Effector memory CD4-positive, alpha-beta T cell (primary cell): Measurements from ENCODE around the gene TMEM151A.

Experiments
- DNase-seq, 3 donors: peaks; one replicate each; pipeline ENCODE4 v3.0.0-alpha.2; 2020
- H3K27ac ChIP-seq: 2 replicates; pipeline ENCODE4 v1.7.0; 2013; ENCODE audit warnings: mild to moderate bottlenecking, low read length, moderate library complexity; ENCODE audit not compliant: insufficient read depth, poor library complexity, severe bottlenecking
- H3K27me3 ChIP-seq: replicated peaks from 2 replicates; pipeline ENCODE4 v1.7.0; 2013; ENCODE audit warnings: mild to moderate bottlenecking, low read length; ENCODE audit not compliant: insufficient read depth, control insufficient read depth, poor library complexity, severe bottlenecking
- H3K36me3 ChIP-seq: 2 replicates; pipeline ENCODE4 v1.7.0; 2013; ENCODE audit warnings: mild to moderate bottlenecking, low read length, moderate library complexity; ENCODE audit not compliant: control insufficient read depth, insufficient read depth
- H3K4me1 ChIP-seq: 2 replicates; pipeline ENCODE4 v1.7.0; 2013; ENCODE audit warnings: low read length, mild to moderate bottlenecking; ENCODE audit not compliant: control insufficient read depth, insufficient read depth, poor library complexity, severe bottlenecking
- H3K4me3 ChIP-seq: 2 replicates; pipeline ENCODE4 v1.7.0; 2013; ENCODE audit warnings: low read length, low read depth, mild to moderate bottlenecking; ENCODE audit not compliant: insufficient read depth, poor library complexity, severe bottlenecking
- H3K9me3 ChIP-seq: 2 replicates; pipeline ENCODE4 v1.7.0; 2013; ENCODE audit warnings: mild to moderate bottlenecking, low read length, moderate library complexity; ENCODE audit not compliant: control insufficient read depth

TMEM151A gene

GRCh38 chr11:66329165-66329673 lies 37.5 kb downstream of the TMEM151A start:
- Histone ChIP-seq H3K4me1 (peaks cover 27% of the 10 kb centered on the region), H3K4me3 (no peak overlapping the region), H3K9me3 (no peaks in the 10 kb centered on the region), H3K27me3 (no peaks in the 10 kb centered on the region), H3K27ac (no peak overlapping the region), H3K36me3 (no peaks in the 10 kb centered on the region)
- no peak for DNase-seq

GRCh38 chr11:66330931-66331330 lies 39.2 kb downstream of the TMEM151A start:
- Histone ChIP-seq H3K4me3 (no peak overlapping the region), H3K27me3 (no peaks in the 10 kb centered on the region), H3K9me3 (no peaks in the 10 kb centered on the region), H3K36me3 (no peaks in the 10 kb centered on the region), H3K4me1 (peaks cover 30% of the 10 kb centered on the region), H3K27ac (no peak overlapping the region)
- no peak for DNase-seq

- no peaks in the 10 kb centered on the region for H3K36me3 ChIP-seq
- H3K4me1 ChIP-seq: peaks cover 32% of the 10 kb centered on the region
- no peak overlapping the region for H3K27ac ChIP-seq
- no peak for DNase-seq
- no peaks in the 10 kb centered on the region for H3K27me3 ChIP-seq
- no peak overlapping the region for H3K4me3 ChIP-seq
- no peaks in the 10 kb centered on the region for H3K9me3 ChIP-seq
Observed at GRCh38 chr11:66331542-66332370, 40.1 kb downstream of the TMEM151A start.

GRCh38 chr11:66332371-66333219 lies 40.9 kb downstream of the TMEM151A start:
- Histone ChIP-seq H3K4me1 (peaks cover 28% of the 10 kb centered on the region), H3K36me3 (no peaks in the 10 kb centered on the region), H3K27me3 (no peaks in the 10 kb centered on the region), H3K4me3 (no peak overlapping the region), H3K9me3 (no peaks in the 10 kb centered on the region), H3K27ac (no peak overlapping the region)
- DNase-seq: no peak

GRCh38 chr11:66333220-66333877 lies 41.7 kb downstream of the TMEM151A start:
- Histone ChIP-seq H3K27ac (no peak overlapping the region), H3K27me3 (no peaks in the 10 kb centered on the region), H3K36me3 (peaks cover 4% of the 10 kb centered on the region), H3K4me1 (peaks cover 22% of the 10 kb centered on the region), H3K4me3 (no peak overlapping the region), H3K9me3 (no peaks in the 10 kb centered on the region)
- no peak for DNase-seq

GRCh38 chr11:66333896-66334604 lies 42.4 kb downstream of the TMEM151A start:
- Histone ChIP-seq H3K4me3 (no peak overlapping the region), H3K36me3 (peaks cover 10% of the 10 kb centered on the region), H3K9me3 (no peaks in the 10 kb centered on the region), H3K27ac (no peak overlapping the region), H3K4me1 (peaks cover 17% of the 10 kb centered on the region), H3K27me3 (no peaks in the 10 kb centered on the region)
- no peak for DNase-seq

GRCh38 chr11:66334605-66335442 lies 43.1 kb downstream of the TMEM151A start:
- Histone ChIP-seq H3K9me3 (no peaks in the 10 kb centered on the region), H3K27me3 (no peaks in the 10 kb centered on the region), H3K36me3 (peaks cover 18% of the 10 kb centered on the region), H3K27ac (no peak overlapping the region), H3K4me3 (no peak overlapping the region), H3K4me1 (peaks cover 17% of the 10 kb centered on the region)
- no peak for DNase-seq

GRCh38 chr11:66335531-66336233 lies 44.0 kb downstream of the TMEM151A start:
- peaks cover 26% of the 10 kb centered on the region for H3K36me3 ChIP-seq
- H3K4me3 ChIP-seq: peak overlapping the region; percentile 62
- peak overlapping the region; percentile 53 for H3K27ac ChIP-seq
- no peaks in the 10 kb centered on the region for H3K9me3 ChIP-seq
- DNase-seq: no peak
- no peaks in the 10 kb centered on the region for H3K27me3 ChIP-seq
- peaks cover 17% of the 10 kb centered on the region for H3K4me1 ChIP-seq
